Measurements from ENCODE around the gene RAPGEF3.

RAPGEF3 gene

DNA sequence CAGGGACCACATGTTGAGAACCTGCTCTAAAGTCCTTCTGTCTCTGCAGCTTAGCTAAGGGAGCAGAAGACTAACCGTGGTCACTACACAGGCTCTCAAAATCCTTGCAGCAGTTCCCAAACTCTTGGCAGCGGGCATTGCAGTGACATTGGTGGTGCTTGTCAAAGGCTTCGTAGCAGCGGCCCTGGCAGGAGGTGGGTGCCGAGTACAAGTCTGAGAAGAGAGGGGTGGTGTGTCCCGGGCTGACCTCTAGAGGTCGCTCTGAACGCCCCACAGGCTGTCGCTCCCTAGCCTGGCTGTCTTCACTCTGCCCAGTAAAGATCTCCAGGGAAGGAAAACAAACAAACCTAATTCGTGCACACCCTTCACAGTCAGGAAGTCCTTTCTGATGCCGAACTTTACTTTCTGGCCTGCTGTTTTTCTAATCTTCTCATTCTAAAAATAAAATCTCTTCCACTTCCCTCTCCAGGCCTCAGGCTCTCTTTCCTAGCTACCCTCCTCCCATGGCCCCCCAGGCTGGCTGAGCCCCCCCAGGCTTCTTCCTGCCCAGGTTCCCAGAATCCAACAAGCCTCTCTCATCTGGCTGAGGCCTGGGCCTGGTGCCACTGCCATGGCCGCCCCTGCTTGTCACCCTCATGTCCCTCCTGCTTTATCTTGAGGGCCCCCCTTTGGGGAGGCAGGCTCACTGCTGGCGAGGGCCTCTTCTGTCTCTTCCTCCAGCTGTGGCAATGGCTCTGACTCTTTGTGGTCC lies 41.1 kb downstream of the RAPGEF3 start:
- DNase-seq = peak; percentile 53 to 70

DNA sequence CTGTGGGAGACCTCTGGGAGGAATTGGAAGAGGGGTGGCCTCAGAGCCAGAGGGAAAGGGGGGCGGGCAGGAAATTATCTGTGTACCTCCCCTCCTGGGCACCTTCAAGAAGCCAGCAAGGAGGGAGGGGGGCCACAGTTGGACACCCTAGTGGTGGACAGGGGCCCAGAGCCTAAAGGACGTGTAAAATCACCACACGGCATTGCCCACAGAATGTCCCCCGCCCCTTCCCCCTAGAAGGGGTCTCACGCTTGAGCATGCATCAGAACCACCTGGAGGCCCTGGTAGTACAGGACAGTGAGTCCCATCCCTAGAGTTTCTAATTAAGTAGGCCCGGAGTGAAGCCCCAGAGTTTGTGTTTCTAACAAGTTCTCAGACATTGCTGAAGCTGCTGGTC lies 41.6 kb downstream of the RAPGEF3 start:
- DNase-seq = no peak

DNA sequence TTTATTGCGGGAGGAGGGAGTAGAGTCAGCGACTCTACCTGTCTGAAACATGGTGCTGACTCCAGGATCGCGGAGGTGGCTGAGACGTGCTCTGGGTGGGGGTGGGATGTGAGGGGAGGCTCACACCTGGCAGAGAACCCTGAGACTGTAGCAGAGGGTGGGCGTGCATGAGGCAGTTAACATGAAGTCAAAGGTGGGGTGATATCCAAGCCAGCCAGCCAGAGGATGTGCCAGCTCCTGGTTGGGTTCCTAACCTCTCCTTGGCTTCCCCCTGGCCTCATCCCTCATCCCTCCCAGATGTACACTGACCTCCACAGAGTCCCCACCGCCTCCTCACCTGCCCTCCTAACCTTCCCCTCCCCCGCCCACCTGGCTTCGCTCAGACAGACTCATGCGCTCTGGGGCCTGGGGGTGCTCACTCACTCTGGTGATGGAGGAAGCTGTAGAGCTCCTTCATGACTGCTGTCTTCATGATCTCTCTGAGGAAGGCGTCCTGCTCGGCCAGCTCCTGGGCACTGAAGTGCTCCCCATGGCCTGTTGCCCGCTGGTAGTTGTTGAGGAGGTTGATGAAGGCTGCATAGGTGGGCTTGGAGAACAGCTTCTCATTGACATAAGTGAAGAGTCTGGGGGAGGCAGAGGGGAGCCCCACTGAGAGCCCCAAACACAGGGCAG lies 42.7 kb downstream of the RAPGEF3 start:
- no peak for DNase-seq

DNA sequence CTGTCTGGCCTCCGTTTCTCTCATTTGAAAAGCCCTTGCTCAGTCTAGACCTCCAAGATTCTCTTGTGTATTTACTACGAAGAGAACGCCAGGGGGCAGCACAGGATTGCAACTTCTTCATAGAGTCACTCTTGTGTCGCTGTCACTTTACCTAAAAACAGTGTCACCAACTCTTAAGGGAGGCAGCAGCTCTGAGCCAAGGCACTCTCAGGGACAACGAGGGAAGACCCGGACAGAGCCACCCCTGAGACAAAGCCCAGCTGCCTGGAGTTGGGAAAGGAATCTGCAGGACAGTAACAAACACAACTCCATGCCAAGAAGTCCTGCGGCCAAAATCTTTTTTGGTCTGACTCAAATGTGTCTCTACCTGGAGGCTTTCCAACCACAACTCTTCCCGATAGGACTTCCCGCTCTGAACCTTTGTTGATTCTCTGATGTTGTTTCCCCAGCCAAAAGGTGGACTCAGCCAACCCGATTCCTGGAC lies 43.2 kb downstream of the RAPGEF3 start:
- DNase-seq = peak; percentile 91 to 93

DNA sequence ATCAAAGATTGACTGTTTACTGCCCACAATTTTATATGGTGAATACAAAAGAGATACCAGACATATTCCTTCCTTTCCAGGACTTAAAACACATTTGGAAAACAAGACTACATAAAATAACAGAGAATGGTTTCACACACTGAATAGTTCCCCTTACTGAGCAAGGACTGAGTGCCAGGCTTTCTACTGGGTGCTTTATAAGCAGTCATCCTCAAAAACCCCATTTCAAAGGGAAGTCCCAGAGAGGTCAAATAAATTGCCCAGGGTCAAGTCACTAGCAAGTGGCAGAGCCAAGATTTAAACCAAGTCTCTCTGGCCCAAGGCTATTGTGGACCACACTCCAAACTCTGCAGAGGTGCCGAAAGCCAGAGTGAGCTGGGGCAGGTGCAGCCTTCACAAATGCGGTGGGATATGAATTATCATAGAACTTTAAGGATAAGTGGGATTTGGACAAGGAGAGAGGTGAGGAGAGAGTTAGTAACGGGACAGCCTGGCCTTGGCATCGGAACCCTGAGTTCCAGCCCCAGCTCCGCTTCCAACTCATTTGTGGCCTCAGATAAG lies 43.8 kb downstream of the RAPGEF3 start:
- DNase-seq = no peak

DNA sequence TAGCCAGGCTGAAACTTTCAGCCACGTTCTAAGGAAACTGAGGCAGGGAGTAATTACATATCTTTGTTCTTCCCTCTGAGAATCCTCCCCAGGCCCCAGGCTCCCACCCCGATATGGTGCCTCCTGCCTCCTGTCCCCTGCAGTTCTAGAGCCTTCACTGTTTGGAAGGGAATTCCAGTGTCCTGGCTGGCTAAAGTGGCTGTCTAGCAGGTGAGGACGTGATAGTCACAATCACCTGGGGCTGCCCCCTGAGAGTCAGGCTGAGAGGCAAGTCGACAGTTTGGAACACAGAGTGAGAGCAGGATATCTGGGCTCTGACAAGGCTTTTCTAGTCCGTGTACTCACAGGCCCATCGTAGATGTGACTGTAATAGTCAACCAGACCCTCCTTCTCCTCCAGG lies 46.5 kb downstream of the RAPGEF3 start:
- DNase-seq = no peak

DNA sequence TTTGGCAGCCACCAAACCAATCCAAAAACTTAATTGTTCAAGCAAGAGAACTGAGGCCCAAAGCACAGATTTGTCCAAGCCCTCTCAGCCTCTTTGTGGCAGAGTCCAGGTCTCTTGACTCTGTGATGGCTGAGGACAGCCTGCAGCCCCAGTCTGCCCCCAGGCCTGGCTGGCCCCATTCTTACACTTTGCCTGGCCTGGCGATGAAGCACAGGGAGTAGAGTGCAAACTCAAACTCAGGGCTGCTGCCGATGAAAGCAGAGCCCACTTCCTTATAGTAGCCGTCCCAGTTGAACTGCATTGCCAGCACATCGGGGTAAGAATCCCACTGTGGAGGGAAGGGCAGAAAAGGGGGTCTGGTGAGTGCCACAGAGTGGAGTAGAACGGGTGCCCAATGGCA lies 47.2 kb downstream of the RAPGEF3 start:
- DNase-seq = no peak

DNA sequence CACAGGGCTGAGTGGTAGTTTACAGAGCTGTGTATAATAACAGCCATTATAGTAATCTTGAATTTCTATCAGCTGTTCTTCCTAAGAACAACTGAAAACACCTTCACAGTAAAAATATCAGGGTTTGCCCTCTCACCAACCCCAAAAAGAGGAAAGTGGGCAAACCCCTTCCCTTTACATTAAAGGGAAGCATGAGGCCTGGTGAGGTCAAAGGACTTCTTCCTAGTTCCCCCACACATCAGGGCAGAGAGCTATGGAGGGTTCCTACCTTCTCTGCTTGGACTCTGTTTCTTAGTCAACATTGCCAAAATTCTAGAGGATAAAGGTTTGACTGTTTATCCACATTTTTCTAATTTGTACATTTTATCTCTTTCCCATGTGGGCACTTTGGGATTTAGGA lies 48.4 kb downstream of the RAPGEF3 start:
- DNase-seq = no peak

DNA sequence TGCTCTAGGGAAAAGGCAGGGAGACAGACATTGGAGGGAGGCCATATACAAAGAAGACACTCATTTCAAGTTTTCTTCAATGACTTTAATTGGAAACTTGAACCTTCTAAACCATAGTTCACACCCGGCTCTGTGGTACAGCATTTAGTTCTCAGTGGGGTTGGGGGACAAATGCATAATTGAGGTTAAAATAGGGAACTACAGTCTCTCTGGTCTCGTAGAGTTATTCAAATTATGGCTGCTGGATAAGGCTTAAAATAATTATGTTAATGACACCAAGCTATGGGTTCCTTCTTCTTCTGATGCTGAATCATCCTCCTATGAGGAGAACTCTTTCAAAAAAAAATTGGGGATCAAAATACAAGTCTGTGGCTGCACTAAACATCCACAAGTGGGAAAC lies 49.0 kb downstream of the RAPGEF3 start:
- DNase-seq = no peak

DNA sequence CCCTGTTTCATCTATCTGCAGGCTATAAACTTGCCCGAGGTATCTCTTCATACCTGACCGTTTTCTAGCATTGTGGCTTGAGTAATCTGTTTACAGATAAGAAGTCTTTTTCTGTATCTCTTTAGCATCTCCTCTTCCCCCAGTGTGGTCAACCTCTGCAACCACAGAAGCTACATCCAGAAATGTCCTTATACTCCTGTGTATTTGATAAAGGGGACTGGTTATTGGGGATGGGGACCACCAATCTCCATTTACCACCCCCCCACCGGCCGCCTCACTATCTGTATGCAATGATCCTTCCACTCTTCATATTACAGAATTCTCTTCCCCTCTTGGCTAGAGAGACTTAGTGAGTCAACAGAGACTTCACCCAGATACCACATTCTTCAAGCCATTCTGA lies 49.4 kb downstream of the RAPGEF3 start:
- DNase-seq = no peak

DNA sequence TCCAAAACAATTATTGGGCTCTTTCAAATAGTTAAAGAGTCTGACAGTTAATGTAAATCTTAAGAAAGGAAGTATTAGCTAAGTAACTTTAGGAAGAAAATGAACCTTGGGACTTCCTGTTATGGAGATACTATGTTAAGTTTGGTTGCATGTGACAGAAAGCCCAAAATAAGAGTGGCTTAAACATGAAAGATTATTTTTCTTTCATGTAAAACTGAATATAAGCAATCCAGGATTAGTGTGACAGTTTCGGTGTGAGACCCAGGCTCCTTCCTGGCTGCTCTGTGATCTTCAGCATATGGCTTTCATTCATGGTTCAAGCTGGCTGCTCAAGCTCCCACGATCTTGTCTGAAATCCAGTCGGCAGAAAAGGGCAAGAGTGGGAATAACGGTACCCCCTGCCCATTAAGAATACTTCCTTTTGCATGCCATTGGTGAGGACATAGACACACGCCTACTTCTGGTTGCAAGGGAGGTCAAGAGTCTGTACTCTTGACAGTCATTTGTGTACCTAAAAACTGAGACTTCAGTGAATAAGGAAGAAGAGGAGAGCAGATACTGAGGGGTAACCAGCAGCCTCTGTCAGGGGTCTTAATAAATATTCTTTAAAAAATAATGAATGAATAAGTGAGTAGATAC lies 50.7 kb downstream of the RAPGEF3 start:
- no peak for DNase-seq

DNA sequence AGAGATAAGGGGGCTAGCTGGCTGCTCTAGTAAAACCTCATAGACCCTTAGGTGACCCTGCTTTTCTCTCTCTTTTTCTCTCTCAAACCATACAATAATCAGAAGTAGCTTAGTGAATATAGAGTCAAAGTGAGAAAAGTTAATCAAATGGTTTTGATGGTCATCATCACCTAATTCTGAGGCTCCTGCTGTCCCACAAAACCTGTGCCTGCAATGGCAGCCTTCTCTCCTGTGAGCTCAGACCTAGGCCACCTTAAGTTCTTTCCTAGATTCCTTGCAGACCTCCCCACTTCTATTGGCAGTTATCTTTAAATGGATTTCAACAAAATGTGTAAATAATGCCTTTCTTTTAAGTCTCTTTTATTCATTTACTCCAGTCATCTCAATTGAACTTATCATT lies 51.3 kb downstream of the RAPGEF3 start:
- no peak for DNase-seq

DNA sequence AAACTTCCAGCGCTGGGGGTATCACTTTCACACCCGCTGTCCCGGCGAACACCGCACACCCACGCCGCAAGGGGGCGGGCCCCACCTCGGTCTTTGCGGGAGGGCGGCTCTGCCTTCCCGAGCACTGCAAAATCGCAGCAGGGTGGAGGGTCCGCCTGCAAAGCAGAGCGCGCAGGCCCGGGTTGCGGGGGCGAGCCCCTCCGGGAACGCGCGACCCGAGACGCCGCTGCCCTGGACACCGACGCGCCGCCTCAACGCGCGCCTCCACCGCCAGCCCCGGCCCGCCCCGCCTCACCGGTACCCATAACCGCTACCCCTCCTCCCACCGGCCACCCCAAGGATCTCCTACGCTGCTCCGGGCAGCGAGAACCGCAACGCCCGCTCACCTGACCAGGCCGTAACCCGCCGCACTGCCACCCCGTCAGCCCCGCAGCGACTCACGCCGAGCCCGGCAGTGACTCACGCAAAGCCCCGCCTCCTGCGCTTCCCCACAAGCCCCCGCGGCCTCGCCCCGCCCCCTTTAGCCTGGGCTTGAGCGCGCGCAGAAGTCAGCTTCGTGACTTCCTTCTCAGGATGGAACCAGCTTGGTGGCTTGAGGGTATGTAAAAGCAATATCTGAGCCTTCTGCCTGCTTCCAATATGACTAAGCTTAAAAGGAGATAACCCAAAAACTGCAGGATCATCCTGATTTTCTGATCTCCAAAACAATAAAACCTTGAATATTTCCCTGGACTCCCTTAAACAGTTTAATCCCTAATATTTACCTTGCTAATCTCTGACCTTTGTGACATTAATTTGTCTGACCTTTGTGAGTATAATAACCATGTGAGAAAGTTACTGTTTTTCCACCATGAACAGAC lies 52.9 kb downstream of the RAPGEF3 start, which contains the start of gene RPAP3:
Gene RPAP3 (minus strand): TSS at position 465 of the 860 bp plus-strand sequence. CDS start 3,190 bp downstream, outside the sequence.
- peak; percentile 100 for DNase-seq

DNA sequence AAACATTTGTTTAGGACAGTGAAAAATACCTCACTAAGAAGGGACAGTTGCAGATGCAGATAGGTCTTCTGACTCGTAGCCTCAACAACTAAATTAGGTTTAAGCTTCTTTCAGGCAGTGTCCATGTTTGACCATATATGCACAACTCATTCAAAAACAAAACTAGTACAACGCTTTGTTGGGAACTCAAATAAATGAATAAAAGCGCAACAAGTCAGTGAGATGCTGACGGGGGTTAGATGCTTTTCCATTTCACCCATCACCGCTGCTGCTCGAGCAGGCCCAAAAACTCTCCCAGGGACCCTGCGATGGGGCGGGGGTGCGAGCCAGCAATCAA lies 53.5 kb downstream of the RAPGEF3 start:
- DNase-seq = no peak

DNA sequence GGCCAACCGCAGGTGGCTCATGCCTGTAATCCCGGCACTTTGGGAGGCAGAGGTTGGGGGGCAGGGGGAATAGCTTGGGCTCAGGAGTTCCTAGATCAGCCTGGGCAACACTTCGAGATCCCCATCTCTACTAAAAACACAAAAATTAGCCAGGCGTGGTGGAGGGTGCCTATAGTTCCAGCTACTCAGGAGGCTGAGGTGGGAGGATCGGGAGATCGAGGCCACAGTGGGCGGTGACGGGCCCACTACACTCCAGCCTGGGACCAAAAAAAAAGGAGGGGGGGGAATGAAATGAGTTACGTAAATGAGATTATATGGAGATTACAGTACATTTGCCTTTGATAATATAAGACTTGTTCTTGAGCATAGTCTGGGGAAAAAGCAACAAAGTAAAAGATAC lies 54.0 kb downstream of the RAPGEF3 start:
- DNase-seq = no peak

DNA sequence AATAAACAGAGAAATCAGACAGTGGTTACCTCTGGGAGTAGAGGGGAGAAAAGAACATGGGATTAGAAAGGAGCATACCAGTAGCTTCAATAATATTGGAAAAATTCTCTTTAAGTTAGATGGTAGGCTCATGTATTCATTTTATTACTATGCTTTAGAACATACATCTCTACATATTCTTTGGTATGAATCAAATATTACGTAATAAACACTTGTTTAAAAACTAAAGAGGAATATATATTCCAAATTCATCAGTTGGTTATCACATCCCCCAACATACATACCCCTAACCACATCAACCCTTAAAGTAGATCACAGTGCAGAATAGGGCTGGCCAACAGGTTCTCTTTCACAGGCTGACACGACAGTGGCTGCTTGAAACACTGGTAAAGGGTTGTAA lies 58.4 kb downstream of the RAPGEF3 start:
- no peak for DNase-seq

DNA sequence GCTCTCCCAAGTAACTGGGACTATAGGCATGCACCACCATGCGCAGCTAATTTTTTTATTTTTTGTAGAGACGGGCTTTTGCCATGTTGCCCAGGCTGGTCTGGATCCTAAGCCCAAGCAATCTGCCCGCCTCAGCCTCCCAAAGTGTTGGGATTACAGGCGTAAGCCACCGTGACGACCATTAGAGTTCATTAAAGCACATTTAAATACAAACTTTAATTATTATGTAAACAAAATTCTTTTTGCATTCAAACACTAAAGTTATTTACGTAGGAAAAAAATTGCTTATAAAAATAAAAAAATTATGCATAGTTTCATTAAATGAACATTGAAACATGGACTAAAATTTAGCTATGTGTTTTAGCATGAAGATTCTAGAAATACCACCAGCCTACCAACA lies 60.0 kb downstream of the RAPGEF3 start:
- DNase-seq = no peak

DNA sequence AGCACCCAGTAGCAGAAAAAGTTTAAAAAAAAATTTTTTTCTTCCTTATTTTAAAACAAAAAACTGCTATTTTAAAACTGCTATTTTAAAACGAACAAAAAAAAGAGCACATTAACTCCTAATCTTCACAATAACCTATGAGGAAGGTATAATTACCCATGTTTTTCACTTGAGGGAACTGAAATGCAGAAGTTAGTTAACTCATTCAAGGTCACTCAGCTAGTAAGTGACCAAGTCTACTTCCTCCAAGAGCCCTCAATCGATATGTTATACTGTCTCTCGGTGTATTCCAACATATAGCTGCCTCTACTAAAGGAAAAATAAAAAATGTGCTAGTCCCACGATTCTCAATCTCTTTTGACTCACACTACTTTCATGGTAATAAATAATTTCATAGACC lies 60.6 kb downstream of the RAPGEF3 start:
- DNase-seq = no peak

DNA sequence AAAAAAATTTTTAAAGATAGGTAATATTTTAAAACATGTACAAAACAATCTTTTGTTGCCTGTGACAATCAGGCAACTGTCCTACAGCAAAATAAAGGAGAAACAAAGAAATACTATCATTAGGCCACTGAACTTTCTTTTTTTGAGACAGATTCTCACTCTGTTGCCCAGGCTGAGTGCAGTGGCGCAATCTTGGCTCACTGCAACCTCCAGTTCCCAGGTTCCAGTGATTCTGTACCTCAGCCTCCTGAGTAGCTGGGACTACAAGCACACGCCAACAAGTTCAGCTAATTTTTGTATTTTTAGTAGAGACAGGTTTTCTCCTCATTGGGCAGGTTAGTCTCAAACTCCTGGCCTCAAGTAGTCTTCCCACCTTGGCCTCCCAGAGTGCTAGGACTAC lies 69.5 kb downstream of the RAPGEF3 start:
- no peak for DNase-seq

DNA sequence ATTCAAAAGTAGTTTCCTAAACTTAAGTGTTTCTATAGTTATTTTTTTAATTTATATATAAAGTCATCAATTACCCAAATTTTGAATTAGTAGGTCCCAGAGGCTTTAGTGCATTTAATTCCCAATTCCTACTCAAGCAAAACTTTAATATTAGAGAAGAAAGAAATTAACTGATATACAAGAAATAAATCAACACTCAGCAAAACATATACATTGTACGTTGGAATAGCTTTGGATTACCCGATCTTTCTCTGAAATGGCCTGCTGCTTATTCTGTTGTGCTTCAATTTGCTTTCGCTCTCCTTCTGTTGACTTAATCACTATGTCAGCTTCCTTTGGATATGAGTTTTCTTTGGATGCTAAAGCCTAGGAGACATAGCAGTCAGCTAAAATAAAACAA lies 71.0 kb downstream of the RAPGEF3 start:
- DNase-seq = no peak

DNA sequence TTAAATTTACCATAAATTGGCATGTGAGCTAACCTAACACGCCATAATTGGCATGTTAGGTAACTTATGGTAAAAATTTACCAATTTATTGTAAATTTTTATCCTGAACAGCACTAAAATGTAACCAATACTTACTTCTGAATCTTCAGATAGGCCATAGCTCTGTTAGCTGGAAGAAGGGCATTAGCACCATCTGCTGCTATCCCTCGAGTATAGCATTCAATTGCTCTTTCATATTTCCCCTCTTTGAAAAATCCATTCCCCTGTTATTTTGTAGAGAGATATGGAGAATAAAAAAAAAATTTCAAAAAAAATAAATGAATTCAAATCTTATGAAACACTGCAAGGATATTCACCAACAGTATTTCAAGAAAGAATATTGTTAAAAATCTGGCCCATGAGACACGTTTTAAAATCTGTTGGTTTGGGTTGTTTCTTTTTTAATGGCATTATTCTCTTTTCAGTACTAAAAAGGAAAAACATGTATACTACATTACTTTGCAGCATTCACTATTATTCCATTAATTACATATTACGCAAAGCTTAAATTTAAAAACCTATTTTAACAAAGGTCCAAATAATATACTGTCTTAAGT lies 71.9 kb downstream of the RAPGEF3 start:
- DNase-seq = peak in 1 of 2 experiments; percentile 76

Measured in NCI-H1930 (cell line).